Transverse colon (tissue), 4 donors: ENCODE measurements around the gene HNRNPH3.

Experiments
- POLR2AphosphoS5 ChIP-seq, 3 donors: sonication (generic); formaldehyde crosslinking; IDR thresholded peaks; one replicate each; pipeline ENCODE4 v1.6.1; 2016; ENCODE audit warnings: antibody characterized with exemption in 3 of 3
- TF ChIP-seq, protein P1 (sequence below), 5 experiments: fragments of 200-600 bp in 3 of 5; fragments of 450-650 bp in 2 of 5; sonication (generic) in 3 of 5; IDR thresholded peaks; 1 replicate in 2 of 5; 2 replicates in 3 of 5; pipeline ENCODE4 v1.5.1; 2016 to 2017; ENCODE audit warnings: antibody characterized with exemption in 5 of 5, inconsistent platforms in 3 of 5, mild to moderate bottlenecking in 2 of 5, moderate library complexity in 1 of 5

- no peak for TF ChIP-seq POLR2AphosphoS5 (IDR thresholded peaks at IDR 0.05)
- TF ChIP-seq, protein P1, sequence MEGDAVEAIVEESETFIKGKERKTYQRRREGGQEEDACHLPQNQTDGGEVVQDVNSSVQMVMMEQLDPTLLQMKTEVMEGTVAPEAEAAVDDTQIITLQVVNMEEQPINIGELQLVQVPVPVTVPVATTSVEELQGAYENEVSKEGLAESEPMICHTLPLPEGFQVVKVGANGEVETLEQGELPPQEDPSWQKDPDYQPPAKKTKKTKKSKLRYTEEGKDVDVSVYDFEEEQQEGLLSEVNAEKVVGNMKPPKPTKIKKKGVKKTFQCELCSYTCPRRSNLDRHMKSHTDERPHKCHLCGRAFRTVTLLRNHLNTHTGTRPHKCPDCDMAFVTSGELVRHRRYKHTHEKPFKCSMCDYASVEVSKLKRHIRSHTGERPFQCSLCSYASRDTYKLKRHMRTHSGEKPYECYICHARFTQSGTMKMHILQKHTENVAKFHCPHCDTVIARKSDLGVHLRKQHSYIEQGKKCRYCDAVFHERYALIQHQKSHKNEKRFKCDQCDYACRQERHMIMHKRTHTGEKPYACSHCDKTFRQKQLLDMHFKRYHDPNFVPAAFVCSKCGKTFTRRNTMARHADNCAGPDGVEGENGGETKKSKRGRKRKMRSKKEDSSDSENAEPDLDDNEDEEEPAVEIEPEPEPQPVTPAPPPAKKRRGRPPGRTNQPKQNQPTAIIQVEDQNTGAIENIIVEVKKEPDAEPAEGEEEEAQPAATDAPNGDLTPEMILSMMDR (IDR thresholded peaks at IDR 0.05): no peak
These were observed 911 bp upstream of the HNRNPH3 start for GRCh38 chr10:68330852-68331454.
